Naive thymus-derived CD8-positive, alpha-beta T cell (primary cell): Measurements from ENCODE around the gene SURF1. TPM values are rescaled to one million over a fixed set of nuclear protein-coding genes. Genes with fewer than 3 reads are reported as not detected.
A peak's percentile ranks its signal among the peaks of the same experiment; 100 is the strongest.
"Not testable (repeated sequence)": the region's sequence is repeated elsewhere in the genome, so short reads cannot be mapped to it uniquely, and the experiment has no call there.

ENCODE experiments used
- ATAC-seq, 2 donors: fragments of 150-1000 bp; cut with Tn5 transposase in 1 of 2; sonication (Bioruptor Pico), chemical (Tn5 transposase) in 1 of 2; 1 replicate in 1 of 2; 2 replicates in 1 of 2; pipeline ENCODE4 v1.10.0; 2021; ENCODE audit warnings: mild to moderate bottlenecking in 2 of 2, moderate library complexity in 2 of 2
- POLR2A ChIA-PET: fragments of 350-600 bp; sonication (Branson Sonifier 250); formaldehyde crosslinking; loops from one replicate; lab custom pipeline; 2021; ENCODE audit warnings: antibody characterized with exemption; lab: Charles Lee
- DNase-seq, 10 donors: peaks; one replicate each; pipeline versions ENCODE4 v3.0.0 to v3.0.0-alpha.2; 2020 to 2022
- H3K27ac Mint-ChIP-seq, 10 donors: one replicate each; pipeline ENCODE4 v1.8.0; 2020 to 2022; ENCODE audit warnings: mild to moderate bottlenecking in 10 of 10, mixed read lengths in 10 of 10, moderate library complexity in 4 of 10, inconsistent platforms in 1 of 10
- H3K27me3 Mint-ChIP-seq, 5 donors: one replicate each; pipeline ENCODE4 v1.8.0; 2021 to 2022; ENCODE audit warnings: mixed read lengths in 5 of 5
- H3K36me3 Mint-ChIP-seq, 3 donors: one replicate each; pipeline ENCODE4 v1.8.0; 2020 to 2022; ENCODE audit warnings: mixed read lengths in 3 of 3, mild to moderate bottlenecking in 2 of 3, inconsistent platforms in 1 of 3
- H3K4me1 Mint-ChIP-seq, 4 donors: one replicate each; pipeline ENCODE4 v1.8.0; 2021 to 2022; ENCODE audit warnings: mixed read lengths in 4 of 4
- H3K4me3 Mint-ChIP-seq, 10 donors: one replicate each; pipeline ENCODE4 v1.8.0; 2020 to 2022; ENCODE audit warnings: mild to moderate bottlenecking in 10 of 10, mixed read lengths in 10 of 10, moderate library complexity in 6 of 10, inconsistent platforms in 1 of 10
- H3K9me3 Mint-ChIP-seq, 9 donors: one replicate each; pipeline ENCODE4 v1.8.0; 2020 to 2022; ENCODE audit warnings: mixed read lengths in 9 of 9, mild to moderate bottlenecking in 3 of 9, inconsistent platforms in 1 of 9, moderate library complexity in 1 of 9
- polyA plus RNA-seq, 3 donors: library from polyadenylated mRNA; unstranded; fragments of 300-500 nt; fragmentation: Illumina TruSeq; gene quantifications; one replicate each; pipeline ENCODE4 v1.2.3, GENCODE V29; 2021
- total RNA-seq, 8 experiments: library from RNA in 2 of 8; stranded (reverse) in 2 of 8; gene quantifications; one replicate each; pipeline ENCODE4 v1.2.3 and lab custom pipeline; 2021 to 2026

SURF1 gene
- total and polyA plus RNA-seq, 5 experiments from 2014 or later = 58.7 to 119 (median 90.6) TPM

DNA sequence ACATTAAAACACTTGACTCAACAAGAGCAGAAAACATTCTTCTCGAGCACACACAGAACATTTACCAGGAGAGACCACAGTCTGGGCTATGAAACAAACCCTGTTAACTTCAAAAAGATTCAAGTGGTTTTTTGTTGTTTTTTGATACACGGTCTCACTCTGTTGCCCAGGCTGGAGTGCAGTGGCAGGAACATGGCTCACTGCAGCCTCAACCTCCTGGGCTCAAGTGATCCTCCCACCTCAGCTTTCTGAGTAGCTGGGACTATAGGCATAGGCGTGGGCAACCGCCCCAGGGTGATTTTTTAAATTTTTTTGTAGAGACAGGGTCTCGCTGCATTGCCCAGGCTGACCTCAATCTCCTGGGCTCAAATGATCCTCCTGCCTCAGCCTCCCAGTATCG lies 29.3 kb downstream of the SURF1 start:
- DNase-seq, H3K9me3 Mint-ChIP-seq, H3K27me3 Mint-ChIP-seq, ATAC-seq, POLR2A ChIA-PET, H3K4me3 Mint-ChIP-seq: not testable (repeated sequence)
- H3K4me1 Mint-ChIP-seq = peaks cover 0 to 18% (median 11%) of the 10 kb centered on the region in 4 donors
- peaks cover 0 to 22% (median 0%) of the 10 kb centered on the region in 3 donors for H3K36me3 Mint-ChIP-seq
- H3K27ac Mint-ChIP-seq = peak overlapping the region in 4 of 10 donors; percentile 10 to 53 (median 38)

DNA sequence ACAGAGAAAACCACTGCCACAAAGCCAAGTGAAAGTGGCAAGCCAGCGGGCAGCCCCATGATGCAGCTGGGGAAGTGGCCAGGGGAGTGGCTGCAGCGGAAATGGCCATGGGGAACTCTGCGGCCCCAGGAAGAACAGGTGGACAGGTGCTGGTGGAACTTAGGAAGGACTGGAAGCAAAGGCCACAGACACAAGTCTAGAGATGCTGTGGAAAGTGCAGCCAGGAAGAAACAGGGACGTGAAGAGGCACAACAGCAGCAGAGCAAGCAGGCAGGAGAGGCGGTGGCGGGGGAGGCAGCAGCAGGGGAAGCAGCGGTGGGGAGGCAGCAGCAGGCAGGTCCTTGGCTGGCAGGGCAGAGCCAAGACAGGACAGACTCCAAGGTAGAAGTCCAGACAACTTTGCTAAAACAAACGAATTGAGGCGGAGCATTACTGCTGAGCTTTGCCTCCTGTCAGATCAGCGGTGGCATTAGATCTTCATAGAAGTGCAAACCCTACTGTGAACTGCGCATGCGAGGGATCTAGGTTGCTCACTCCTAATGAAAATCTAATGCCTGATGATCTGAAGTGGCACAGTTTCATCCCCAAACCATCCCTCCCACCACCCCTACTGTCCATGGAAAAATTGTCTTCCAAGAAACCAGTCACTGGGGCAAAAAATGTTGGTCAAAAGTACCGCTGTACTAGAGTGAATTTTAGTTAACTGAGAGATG lies 32.1 kb downstream of the SURF1 start:
- no peak for DNase-seq
- H3K27me3 Mint-ChIP-seq = no peaks in the 10 kb centered on the region
- no peak overlapping the region for H3K4me3 Mint-ChIP-seq
- H3K9me3 Mint-ChIP-seq = no peaks in the 10 kb centered on the region
- no peaks in the 10 kb centered on the region for H3K36me3 Mint-ChIP-seq
- H3K27ac Mint-ChIP-seq = peak overlapping the region in 3 of 10 donors; percentile 32 to 62 (median 51)
- POLR2A ChIA-PET = interaction anchor here (0.9 kb wide), 1 partner anchor 26 kb away, joined by 3 read pairs; no protein-coding TSS in a partner anchor
- no peak for ATAC-seq
- H3K4me1 Mint-ChIP-seq = peaks cover 0 to 11% (median 8%) of the 10 kb centered on the region in 4 donors

DNA sequence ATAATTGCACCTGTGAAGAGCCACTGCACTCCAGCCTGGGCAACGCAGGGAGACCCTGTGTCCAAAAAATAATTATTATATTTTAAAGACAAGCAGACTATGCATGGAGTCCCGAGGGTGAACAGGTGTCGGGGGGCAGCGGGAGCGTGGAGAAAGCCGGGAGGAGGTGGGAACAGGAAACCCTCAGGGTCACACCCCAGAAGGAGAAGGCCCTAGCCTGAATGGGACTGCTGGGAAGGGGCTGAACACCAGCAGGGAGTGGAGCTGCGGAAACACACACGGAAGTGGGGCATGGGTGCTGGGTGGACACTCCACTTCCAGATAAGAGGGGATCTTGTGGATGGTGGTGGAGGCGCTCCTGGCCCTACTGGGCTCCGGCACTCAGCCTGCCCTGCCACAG lies 33.1 kb downstream of the SURF1 start:
- Mint-ChIP-seq H3K27ac (no peak overlapping the region), H3K27me3 (no peaks in the 10 kb centered on the region), H3K4me3 (no peak overlapping the region), H3K9me3 (no peaks in the 10 kb centered on the region), H3K4me1 (peaks cover 0 to 4% (median 1%) of the 10 kb centered on the region in 4 donors), H3K36me3 (no peaks in the 10 kb centered on the region)
- DNase-seq (no peak), ATAC-seq (no peak)
- POLR2A ChIA-PET = no interaction called here

DNA sequence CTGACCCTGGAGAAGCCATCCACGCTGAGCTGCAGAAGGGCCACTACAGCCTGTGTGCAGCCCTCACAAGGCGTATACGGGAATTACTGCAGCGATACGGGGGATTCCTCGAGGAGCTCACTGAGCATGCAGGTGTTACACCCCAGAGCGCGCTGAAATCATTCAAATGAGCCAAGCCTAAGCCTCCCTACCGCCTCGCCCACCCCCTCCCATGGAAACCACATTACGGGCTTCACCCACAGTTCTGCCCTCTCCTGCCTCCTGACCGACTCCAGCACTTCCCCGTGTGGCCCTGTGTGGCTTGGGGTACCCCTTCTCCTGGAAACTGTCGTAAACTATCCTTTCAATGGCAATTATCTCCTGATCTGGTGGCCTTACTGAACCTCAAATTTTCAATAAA lies 33.6 kb downstream of the SURF1 start:
- H3K27me3 Mint-ChIP-seq = no peaks in the 10 kb centered on the region
- H3K4me3 Mint-ChIP-seq = no peak overlapping the region
- DNase-seq (no peak), ATAC-seq (no peak)
- POLR2A ChIA-PET = no interaction called here
- H3K27ac Mint-ChIP-seq = peak overlapping the region in 3 of 10 donors; percentile 20 to 37 (median 29)
- H3K36me3 Mint-ChIP-seq = no peaks in the 10 kb centered on the region
- H3K4me1 Mint-ChIP-seq = peaks cover 0 to 4% (median 0%) of the 10 kb centered on the region in 4 donors
- no peaks in the 10 kb centered on the region for H3K9me3 Mint-ChIP-seq

DNA sequence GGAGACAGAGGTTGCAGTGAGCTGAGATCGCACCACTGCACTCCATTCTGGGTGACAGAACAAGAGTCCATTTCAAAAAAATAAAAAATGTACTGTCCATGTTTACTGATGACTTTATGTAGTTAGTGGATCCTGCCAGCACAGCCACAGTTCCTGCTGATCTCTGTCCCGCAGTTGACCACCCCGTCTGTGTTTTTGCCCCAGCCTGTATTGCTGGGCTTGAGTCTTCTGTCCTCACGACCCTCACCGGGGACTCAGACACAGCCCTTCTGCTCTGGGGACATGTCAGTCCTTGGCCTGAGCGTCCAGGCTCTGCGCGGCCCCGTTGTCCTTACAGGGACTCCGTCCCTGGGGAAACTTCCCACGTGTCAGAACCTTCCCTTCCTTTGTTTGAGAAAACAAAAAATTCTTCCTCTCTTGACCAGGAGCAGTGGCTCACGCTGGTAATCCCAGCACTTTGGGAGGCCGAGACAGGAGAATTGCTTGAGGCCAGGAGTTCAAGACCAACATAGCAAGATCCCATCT lies 34.8 kb downstream of the SURF1 start:
- H3K4me1 Mint-ChIP-seq = peaks cover 0 to 3% (median 0%) of the 10 kb centered on the region in 4 donors
- POLR2A ChIA-PET = no interaction called here
- H3K9me3 Mint-ChIP-seq = no peaks in the 10 kb centered on the region
- peak overlapping the region in 2 of 10 donors; percentile 15 to 78 for H3K27ac Mint-ChIP-seq
- H3K27me3 Mint-ChIP-seq = no peaks in the 10 kb centered on the region
- no peak for DNase-seq
- H3K4me3 Mint-ChIP-seq = no peak overlapping the region
- H3K36me3 Mint-ChIP-seq = no peaks in the 10 kb centered on the region
- no peak for ATAC-seq

DNA sequence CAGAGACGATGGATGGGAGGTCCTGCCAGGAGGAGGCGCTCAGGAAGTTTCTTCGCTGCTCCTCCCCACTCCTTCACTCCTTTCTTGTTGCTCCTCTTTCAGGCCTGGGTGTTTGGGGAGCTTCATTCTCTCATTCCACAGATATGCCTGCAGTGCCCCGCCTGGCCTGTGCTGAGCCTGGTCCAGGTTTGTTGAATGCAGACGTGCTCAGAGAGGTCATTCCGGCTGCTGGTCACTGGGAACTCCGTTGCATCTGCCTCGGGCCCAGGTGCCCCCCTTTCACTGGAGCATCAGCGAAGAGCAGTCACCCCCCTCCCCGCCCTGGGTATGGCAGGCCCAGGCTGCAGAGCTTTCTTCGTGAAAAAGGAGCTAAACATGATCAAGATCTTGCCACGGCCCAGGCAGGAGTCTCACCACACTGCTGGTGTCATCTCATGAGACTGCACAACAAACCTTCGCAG lies 35.8 kb downstream of the SURF1 start:
- Mint-ChIP-seq H3K27me3 (peaks cover 0 to 4% (median 0%) of the 10 kb centered on the region in 5 donors), H3K36me3 (no peaks in the 10 kb centered on the region), H3K27ac (peak overlapping the region in 1 of 10 donors; percentile 78), H3K9me3 (peaks cover 0 to 4% (median 0%) of the 10 kb centered on the region in 9 donors), H3K4me3 (no peak overlapping the region), H3K4me1 (no peaks in the 10 kb centered on the region)
- POLR2A ChIA-PET = no interaction called here
- ATAC-seq (no peak), DNase-seq (no peak)

DNA sequence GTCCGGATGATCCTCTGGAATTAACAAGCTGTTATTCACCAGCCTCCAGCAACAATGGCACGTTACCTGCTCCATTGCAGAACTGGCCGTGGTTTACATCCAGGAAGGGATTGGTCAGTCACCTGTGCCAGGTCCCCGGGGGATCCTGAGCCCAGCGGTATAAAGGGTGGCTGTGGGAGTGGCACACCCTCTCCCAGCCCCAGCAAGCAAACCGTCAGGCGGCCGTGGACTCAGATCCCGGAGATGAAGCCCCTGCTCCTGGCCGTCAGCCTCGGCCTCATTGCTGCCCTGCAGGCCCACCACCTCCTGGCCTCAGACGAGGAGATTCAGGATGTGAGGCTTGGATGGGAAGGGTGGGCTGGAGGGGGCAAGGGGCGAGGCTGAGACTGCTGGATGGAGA lies 38.7 kb downstream of the SURF1 start:
- H3K4me1 Mint-ChIP-seq, H3K27ac Mint-ChIP-seq, H3K27me3 Mint-ChIP-seq, DNase-seq, H3K9me3 Mint-ChIP-seq, H3K36me3 Mint-ChIP-seq, H3K4me3 Mint-ChIP-seq, POLR2A ChIA-PET, ATAC-seq: not testable (repeated sequence)

DNA sequence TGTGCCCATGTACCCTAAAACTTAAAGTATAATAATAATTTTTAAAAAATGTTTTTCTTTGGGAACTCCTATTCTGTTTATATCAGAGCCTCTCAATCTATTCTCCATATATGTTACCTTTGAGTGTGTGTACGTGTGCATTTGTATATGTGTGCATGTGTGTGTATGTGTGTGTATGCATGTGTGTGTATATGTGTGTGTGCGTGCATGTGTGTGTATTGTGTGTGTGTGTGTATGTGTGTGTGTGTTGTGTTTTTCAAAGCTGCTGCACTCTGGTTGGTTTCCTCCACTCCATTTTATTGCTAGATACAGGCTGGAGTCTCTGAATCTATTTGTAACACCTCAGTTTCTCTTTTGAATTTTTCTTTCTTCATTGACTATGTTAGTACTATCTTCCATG lies 40.3 kb downstream of the SURF1 start:
- peaks cover 0 to 6% (median 0%) of the 10 kb centered on the region in 9 donors for H3K9me3 Mint-ChIP-seq
- POLR2A ChIA-PET = no interaction called here

DNA sequence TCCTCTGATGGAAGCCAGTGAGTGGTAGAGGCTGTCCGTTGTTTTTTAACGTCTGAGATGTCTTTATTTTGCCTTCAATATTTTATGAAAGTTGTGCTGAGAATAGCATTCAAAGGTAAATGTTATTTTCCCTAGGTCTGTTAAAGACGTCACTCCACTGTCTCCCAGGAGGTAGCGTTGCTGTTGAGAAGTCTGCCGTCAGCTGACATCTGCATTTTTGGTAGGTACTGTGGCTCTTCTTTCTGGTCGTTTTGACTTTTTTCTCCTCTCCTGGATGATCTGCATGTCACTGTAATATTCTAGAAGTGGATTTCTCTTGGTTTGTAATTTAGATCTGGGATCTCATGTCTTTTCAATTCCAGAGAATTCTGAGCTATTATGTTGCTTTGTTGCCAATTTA lies 46.7 kb downstream of the SURF1 start:
- Mint-ChIP-seq H3K27ac (no peak overlapping the region), H3K9me3 (peaks cover 0 to 2% (median 0%) of the 10 kb centered on the region in 9 donors), H3K36me3 (peaks cover 0 to 6% (median 0%) of the 10 kb centered on the region in 3 donors), H3K4me1 (no peaks in the 10 kb centered on the region), H3K4me3 (no peak overlapping the region), H3K27me3 (peaks cover 10 to 31% (median 19%) of the 10 kb centered on the region in 5 donors)
- DNase-seq (no peak), ATAC-seq (no peak)
- POLR2A ChIA-PET = no interaction called here

More for the DNA sequence above, 40.3 kb downstream of the SURF1 start:
- Mint-ChIP-seq H3K4me1 (no peaks in the 10 kb centered on the region), H3K27me3 (peaks cover 0 to 4% (median 0%) of the 10 kb centered on the region in 5 donors), H3K4me3 (no peak overlapping the region), H3K27ac (no peak overlapping the region), H3K36me3 (no peaks in the 10 kb centered on the region)
- no peak for DNase-seq
- ATAC-seq = no peak

DNA sequence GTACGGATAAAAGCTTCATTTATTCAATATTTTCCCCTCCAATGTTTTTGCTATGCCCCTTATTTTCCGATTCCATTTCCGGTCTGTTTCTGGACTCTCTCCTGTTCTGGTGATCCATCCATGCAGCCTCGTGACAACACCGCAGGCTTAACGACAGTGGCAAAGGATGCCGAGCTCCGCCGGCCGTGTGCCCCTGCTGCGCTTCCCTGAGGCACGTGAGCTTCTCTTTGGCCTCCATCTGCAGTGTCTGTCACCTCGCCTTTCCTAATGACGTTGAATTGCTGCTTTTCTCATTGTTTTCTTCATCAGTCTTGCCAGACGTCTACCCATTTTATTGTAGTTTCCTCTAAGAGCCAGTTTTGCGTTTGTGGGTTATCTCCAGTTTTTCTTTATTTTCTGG lies 49.0 kb downstream of the SURF1 start:
- ATAC-seq = no peak
- Mint-ChIP-seq H3K4me1 (no peaks in the 10 kb centered on the region), H3K9me3 (peaks cover 0 to 2% (median 0%) of the 10 kb centered on the region in 9 donors), H3K36me3 (peaks cover 0 to 6% (median 0%) of the 10 kb centered on the region in 3 donors), H3K4me3 (no peak overlapping the region), H3K27me3 (peaks cover 10 to 31% (median 19%) of the 10 kb centered on the region in 5 donors), H3K27ac (peak overlapping the region in 1 of 10 donors; percentile 15)
- POLR2A ChIA-PET = no interaction called here
- DNase-seq = no peak

DNA sequence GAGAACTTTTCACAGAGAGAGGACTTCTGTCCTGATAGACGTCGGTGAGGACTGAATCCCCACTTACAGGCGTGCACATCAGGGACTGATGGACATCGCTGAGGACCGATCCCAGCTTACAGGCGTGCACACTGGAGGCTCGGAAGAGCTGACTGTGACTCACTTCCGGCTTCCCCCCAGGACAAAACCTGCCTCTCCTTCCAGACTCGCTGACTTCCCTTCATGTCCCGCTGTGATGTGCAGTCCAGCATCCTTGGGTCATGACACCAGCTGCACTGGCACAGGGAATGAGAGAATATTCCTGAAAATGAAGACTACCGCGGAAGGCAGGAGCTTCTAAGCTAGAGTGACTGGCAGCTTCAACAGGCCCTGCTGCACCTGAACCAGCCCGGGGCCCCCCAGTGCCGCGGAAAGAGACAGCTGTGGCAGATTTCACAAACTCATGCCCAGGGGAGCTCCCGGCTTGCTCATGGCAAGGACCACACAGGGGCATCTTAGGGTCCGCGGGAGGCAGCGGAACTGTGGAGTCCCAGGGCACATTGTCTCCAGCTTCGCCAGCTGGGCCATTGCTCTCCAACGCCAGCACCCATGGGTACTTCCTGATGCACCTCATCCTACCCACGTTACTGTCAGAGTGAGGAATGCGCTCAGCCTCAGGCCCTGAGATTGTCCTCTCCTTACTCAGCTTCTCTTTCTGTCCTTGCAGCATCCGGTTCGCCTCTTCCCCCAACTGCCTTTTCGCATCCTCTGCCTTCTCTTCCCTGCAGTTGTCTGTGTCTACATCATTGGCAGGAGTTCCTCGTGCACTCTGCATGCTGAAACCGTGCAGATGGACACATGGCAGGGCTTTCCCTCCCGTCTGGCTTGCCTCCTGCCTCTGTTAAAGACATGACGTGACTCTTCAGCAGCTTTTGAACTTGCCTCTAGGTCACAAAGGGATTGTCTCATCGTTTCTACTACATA lies 49.8 kb downstream of the SURF1 start:
- no peak for DNase-seq
- peaks cover 0 to 2% (median 0%) of the 10 kb centered on the region in 9 donors for H3K9me3 Mint-ChIP-seq
- no peak for ATAC-seq
- H3K4me1 Mint-ChIP-seq = no peaks in the 10 kb centered on the region
- H3K27me3 Mint-ChIP-seq = peaks cover 10 to 31% (median 19%) of the 10 kb centered on the region in 5 donors
- H3K27ac Mint-ChIP-seq = peak overlapping the region in 2 of 10 donors; percentile 15 to 61
- H3K36me3 Mint-ChIP-seq = peaks cover 0 to 6% (median 0%) of the 10 kb centered on the region in 3 donors
- no peak overlapping the region for H3K4me3 Mint-ChIP-seq
- POLR2A ChIA-PET = no interaction called here

DNA sequence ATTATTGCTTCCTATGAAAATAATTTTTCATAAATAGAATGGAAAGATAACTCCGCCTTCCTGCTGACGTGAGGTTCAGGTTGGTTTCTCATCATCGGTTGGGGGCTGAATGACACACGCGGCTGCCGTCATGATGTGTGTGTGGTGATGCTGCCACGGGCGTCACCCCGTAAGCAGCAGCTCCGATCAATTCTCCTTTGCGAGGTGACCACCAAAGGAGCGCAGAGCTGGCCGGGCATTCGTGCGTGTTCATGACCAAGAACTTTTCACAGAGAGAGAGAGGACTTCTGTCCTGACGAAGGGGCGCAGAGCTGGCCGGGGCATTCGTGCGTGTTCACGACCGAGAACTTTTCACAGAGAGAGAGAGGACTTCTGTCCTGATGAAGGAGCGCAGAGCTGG lies 50.6 kb downstream of the SURF1 start:
- H3K4me3 Mint-ChIP-seq = no peak overlapping the region
- no peaks in the 10 kb centered on the region for H3K4me1 Mint-ChIP-seq
- no peak overlapping the region for H3K27ac Mint-ChIP-seq
- peaks cover 0 to 6% (median 0%) of the 10 kb centered on the region in 3 donors for H3K36me3 Mint-ChIP-seq
- H3K9me3 Mint-ChIP-seq = peaks cover 0 to 2% (median 0%) of the 10 kb centered on the region in 9 donors
- ATAC-seq (no peak), DNase-seq (no peak)
- peaks cover 10 to 31% (median 19%) of the 10 kb centered on the region in 5 donors for H3K27me3 Mint-ChIP-seq
- POLR2A ChIA-PET = no interaction called here
